Fibroblast of lung (primary cell): ENCODE results near the gene ACBD4. TPM values are rescaled to one million over a fixed set of nuclear protein-coding genes. Genes with fewer than 3 reads are reported as not detected.

ENCODE experiments used
- DNase-seq, 2 donors: peaks; one replicate each; pipeline versions ENCODE4 v3.0.0 to v3.0.0-alpha.2; 2010; ENCODE audit warnings: low read depth in 2 of 2
- H2AFZ ChIP-seq: 2 replicates; pipeline ENCODE4 v1.5.1; 2012; ENCODE audit warnings: low read length, control low read depth, inconsistent platforms
- H3K27ac ChIP-seq: 2 replicates; pipeline ENCODE4 v1.5.1; 2011; ENCODE audit warnings: low read length, control low read depth; ENCODE audit not compliant: insufficient read depth
- H3K27me3 ChIP-seq: 2 replicates; pipeline ENCODE4 v1.5.1; 2011; ENCODE audit warnings: mild to moderate bottlenecking, low read length; ENCODE audit not compliant: control insufficient read depth, insufficient read depth
- H3K36me3 ChIP-seq: 2 replicates; pipeline ENCODE4 v1.5.1; 2011; ENCODE audit warnings: low read length; ENCODE audit not compliant: control insufficient read depth, insufficient read depth
- H3K4me1 ChIP-seq: 2 replicates; pipeline ENCODE4 v1.5.1; 2011; ENCODE audit warnings: low read length; ENCODE audit not compliant: control insufficient read depth, insufficient read depth; ENCODE audit errors: extremely low read depth
- H3K4me2 ChIP-seq: 2 replicates; pipeline ENCODE4 v1.5.1; 2011; ENCODE audit warnings: low read length, control low read depth; ENCODE audit not compliant: insufficient read depth; ENCODE audit errors: extremely low read depth
- H3K4me3 ChIP-seq, 4 experiments: fragments of 200-600 bp in 1 of 4; sonication (generic) in 1 of 4; replicated peaks in 1 of 4; 2 replicates each; pipeline ENCODE4 v1.5.1; 2011 to 2016; ENCODE audit warnings: low read length in 4 of 4, low read depth in 3 of 4, mild to moderate bottlenecking in 3 of 4, control low read depth in 2 of 4, inconsistent platforms in 1 of 4, mixed read lengths in 1 of 4; ENCODE audit not compliant: insufficient read depth in 1 of 4; ENCODE audit errors: control extremely low read depth in 1 of 4
- H3K79me2 ChIP-seq: 2 replicates; pipeline ENCODE4 v1.5.1; 2012; ENCODE audit warnings: mild to moderate bottlenecking, low read length, inconsistent platforms; ENCODE audit not compliant: control insufficient read depth, insufficient read depth
- H3K9ac ChIP-seq: 2 replicates; pipeline ENCODE4 v1.5.1; 2011; ENCODE audit warnings: mild to moderate bottlenecking, low read length, control low read depth; ENCODE audit not compliant: insufficient read depth
- H3K9me3 ChIP-seq: 2 replicates; pipeline ENCODE4 v1.5.1; 2012; ENCODE audit warnings: low read depth, low read length; ENCODE audit not compliant: control insufficient read depth, insufficient read depth
- H4K20me1 ChIP-seq: 2 replicates; pipeline ENCODE4 v1.5.1; 2011; ENCODE audit warnings: low read length; ENCODE audit not compliant: control insufficient read depth, insufficient read depth; ENCODE audit errors: extremely low read depth
- CTCF ChIP-seq, 2 donors: IDR thresholded peaks in 1 of 2; conservative IDR thresholded peaks in 1 of 2; 1 replicate in 1 of 2; 2 replicates in 1 of 2; pipeline ENCODE4 v1.5.1; 2011 to 2012; ENCODE audit warnings: low read length in 2 of 2, control low read depth in 1 of 2, inconsistent platforms in 1 of 2, low read depth in 1 of 2, mild to moderate bottlenecking in 1 of 2
- EZH2 ChIP-seq: IDR thresholded peaks from 2 replicates; pipeline ENCODE4 v1.5.1; 2012; ENCODE audit warnings: low read length, control low read depth, mild to moderate bottlenecking; ENCODE audit errors: missing control alignments
- polyA plus RNA-seq, 2 donors: library from polyadenylated mRNA; depleted of rRNA in 1 of 2; stranded (reverse) in 1 of 2; unstranded in 1 of 2; fragments of >200 nt; gene quantifications; 2 replicates each; pipeline ENCODE4 v1.2.1, GENCODE V29; 2011 to 2012; ENCODE audit warnings: missing spikeins in 1 of 2
- total RNA-seq: library from RNA; depleted of rRNA; stranded (reverse); fragments of >200 nt; gene quantifications from 2 replicates; pipeline ENCODE4 v1.2.1, GENCODE V29; 2014

Gene ACBD4
- total and polyA plus RNA-seq, 2 donors (not counting 1 experiment from before 2014, with no cell fraction given): 3.4 to 18.0 TPM

DNA sequence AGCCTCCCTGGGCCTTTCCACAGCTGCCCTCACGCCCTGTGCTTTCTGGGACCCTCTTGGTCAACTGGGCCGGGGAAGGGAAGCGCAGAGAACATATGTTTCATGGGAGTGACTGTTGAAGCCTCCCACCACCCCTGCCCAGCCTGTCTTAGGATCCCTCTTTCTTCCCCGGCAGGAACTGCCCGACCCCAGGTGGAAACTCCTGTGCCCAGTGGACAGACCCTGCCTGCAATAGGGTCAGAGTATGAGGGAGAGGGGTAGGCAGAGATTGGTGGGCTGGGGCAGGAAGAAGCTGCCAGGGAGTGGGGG lies 36.7 kb downstream of the ACBD4 start:
- Histone ChIP-seq H4K20me1 (no peaks in the 10 kb centered on the region), H3K9me3 (no peaks in the 10 kb centered on the region), H3K27ac (peak overlapping the region; percentile 87), H3K36me3 (peaks cover 2% of the 10 kb centered on the region), H2AFZ (peak overlapping the region; percentile 41), H3K9ac (peak overlapping the region; percentile 46), H3K4me2 (peak overlapping the region; percentile 58), H3K4me3 (peak overlapping the region in 2 of 4 experiments; percentile 10 to 57), H3K4me1 (peaks cover 22% of the 10 kb centered on the region), H3K27me3 (no peaks in the 10 kb centered on the region), H3K79me2 (no peaks in the 10 kb centered on the region)
- TF ChIP-seq CTCF (conservative IDR thresholded peaks at IDR 0.05 in 1 of 2, IDR thresholded peaks at IDR 0.05 in 1 of 2; ENCODE audit: low read depth in 1 of 2, low read length in 2 of 2): no peak
- TF ChIP-seq EZH2: no peak
- DNase-seq: no peak

DNA sequence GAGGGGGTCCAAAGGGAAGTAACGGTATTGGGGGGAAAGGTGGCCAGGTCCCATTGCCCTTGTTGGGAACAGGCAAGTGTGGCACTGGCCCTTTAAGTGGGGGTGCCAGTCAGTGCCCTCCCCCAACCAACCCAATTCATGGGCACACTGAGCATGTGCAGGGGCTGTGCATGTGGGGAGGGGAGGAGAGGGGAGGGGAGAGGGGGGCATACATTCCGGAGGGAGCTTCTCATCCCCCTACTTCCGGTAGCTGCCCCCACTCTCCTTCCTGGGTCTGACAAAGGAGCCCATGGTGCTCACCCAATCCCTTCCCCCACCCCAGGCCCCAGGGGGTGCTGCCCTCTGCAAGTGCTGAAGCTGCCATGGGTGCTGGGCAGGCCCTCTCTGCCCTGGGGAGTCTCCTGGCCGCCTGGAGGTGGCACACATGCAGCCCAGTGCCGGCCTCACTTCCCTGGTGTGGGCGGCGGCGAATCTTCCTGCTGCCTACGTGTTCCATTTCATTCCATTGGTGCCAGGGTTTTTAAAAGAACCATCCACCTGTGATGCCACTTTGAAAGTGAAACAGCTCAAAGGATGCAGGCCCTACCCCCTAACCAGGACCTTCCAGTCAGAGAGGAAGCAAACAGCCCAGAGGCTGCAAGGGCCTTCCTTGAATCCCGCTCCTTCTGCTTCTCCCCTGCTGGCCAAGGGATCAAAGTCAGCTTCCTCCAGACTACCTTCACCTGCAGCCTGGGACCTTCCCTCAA lies 37.2 kb downstream of the ACBD4 start:
- DNase-seq: peak; percentile 73 to 85
- TF ChIP-seq EZH2 (no peak), CTCF (conservative IDR thresholded peaks at IDR 0.05 in 1 of 2, IDR thresholded peaks at IDR 0.05 in 1 of 2; ENCODE audit: low read depth in 1 of 2, low read length in 2 of 2) (no peak)
- no peaks in the 10 kb centered on the region for H3K9me3 ChIP-seq
- H4K20me1 ChIP-seq: no peaks in the 10 kb centered on the region
- peak overlapping the region; percentile 58 for H3K4me2 ChIP-seq
- no peaks in the 10 kb centered on the region for H3K79me2 ChIP-seq
- peak overlapping the region in 1 of 4 experiments; percentile 57 for H3K4me3 ChIP-seq
- no peak overlapping the region for H3K9ac ChIP-seq
- H3K27me3 ChIP-seq: no peaks in the 10 kb centered on the region
- peaks cover 22% of the 10 kb centered on the region for H3K4me1 ChIP-seq
- H2AFZ ChIP-seq: peak overlapping the region; percentile 46
- H3K27ac ChIP-seq: peak overlapping the region; percentile 87
- H3K36me3 ChIP-seq: peaks cover 2% of the 10 kb centered on the region

GRCh38 chr17:45175759-45176115 lies 40.2 kb downstream of the ACBD4 start:
- Histone ChIP-seq H3K4me2 (no peak overlapping the region), H3K79me2 (no peaks in the 10 kb centered on the region), H3K9me3 (no peaks in the 10 kb centered on the region), H3K4me1 (peaks cover 17% of the 10 kb centered on the region), H3K4me3 (no peak overlapping the region), H3K27me3 (no peaks in the 10 kb centered on the region), H3K36me3 (no peaks in the 10 kb centered on the region), H3K27ac (no peak overlapping the region), H2AFZ (no peak overlapping the region), H3K9ac (no peak overlapping the region), H4K20me1 (no peaks in the 10 kb centered on the region)
- DNase-seq: no peak
- TF ChIP-seq CTCF (conservative IDR thresholded peaks at IDR 0.05 in 1 of 2, IDR thresholded peaks at IDR 0.05 in 1 of 2; ENCODE audit: low read depth in 1 of 2, low read length in 2 of 2) (no peak), EZH2 (no peak)
